GM19043 (cell line): ENCODE measurements around the gene TRAPPC12.
"Not testable (repeated sequence)": the region's sequence is repeated elsewhere in the genome, so short reads cannot be mapped to it uniquely, and the experiment has no call there.

Experiments
- ATAC-seq: cut with Tn5 transposase; IDR thresholded peaks from one replicate; pipeline ENCODE4 v1.9.1; 2021; ENCODE audit warnings: low read depth; ENCODE audit not compliant: unreplicated experiment

TRAPPC12 gene

GRCh38 chr2:3483227-3483985, 103.9 kb downstream of the TRAPPC12 start:
- ATAC-seq = no peak

- no peak for ATAC-seq
Observed at GRCh38 chr2:3483986-3484960, 104.8 kb downstream of the TRAPPC12 start.

- no peak for ATAC-seq
Observed at GRCh38 chr2:3485166-3485565, 105.7 kb downstream of the TRAPPC12 start.

- no peak for ATAC-seq
Observed at GRCh38 chr2:3486047-3487027, 106.8 kb downstream of the TRAPPC12 start.

- no peak for ATAC-seq
Observed at GRCh38 chr2:3487028-3487425, 107.5 kb downstream of the TRAPPC12 start.

GRCh38 chr2:3487432-3487831, 107.9 kb downstream of the TRAPPC12 start:
- no peak for ATAC-seq

GRCh38 chr2:3488061-3488531, 108.6 kb downstream of the TRAPPC12 start:
- ATAC-seq = no peak

- ATAC-seq = no peak
Observed at GRCh38 chr2:3488855-3489763, 109.6 kb downstream of the TRAPPC12 start.

- no peak for ATAC-seq
Observed at GRCh38 chr2:3489764-3490115, 110.2 kb downstream of the TRAPPC12 start.

- no peak for ATAC-seq
Observed at GRCh38 chr2:3490191-3491170, 111.0 kb downstream of the TRAPPC12 start.

GRCh38 chr2:3491306-3491705, 111.8 kb downstream of the TRAPPC12 start:
- no peak for ATAC-seq

- ATAC-seq = no peak
Observed at GRCh38 chr2:3491716-3492474, 112.4 kb downstream of the TRAPPC12 start.

GRCh38 chr2:3492475-3492787, 112.9 kb downstream of the TRAPPC12 start:
- ATAC-seq = not testable (repeated sequence)

GRCh38 chr2:3492951-3493614, 113.6 kb downstream of the TRAPPC12 start:
- no peak for ATAC-seq

GRCh38 chr2:3493615-3494007, 114.1 kb downstream of the TRAPPC12 start:
- no peak for ATAC-seq

GRCh38 chr2:3494984-3495666, 115.6 kb downstream of the TRAPPC12 start:
- ATAC-seq = no peak

GRCh38 chr2:3496708-3497080, 117.2 kb downstream of the TRAPPC12 start:
- not testable (repeated sequence) for ATAC-seq
